Muscle of leg (tissue), 11 donors: ENCODE data around the gene EMILIN2. TPM values are rescaled to one million over a fixed set of nuclear protein-coding genes. Genes with fewer than 3 reads are reported as not detected.

Experiments
- DNase-seq: peaks from one replicate; pipeline ENCODE4 v3.0.0; 2013
- H3K27ac ChIP-seq: one replicate; pipeline ENCODE4 v1.5.1; 2013; ENCODE audit warnings: mild to moderate bottlenecking, low read length, control low read depth
- H3K27me3 ChIP-seq: one replicate; pipeline ENCODE4 v1.6.1; 2013; ENCODE audit warnings: low read length; ENCODE audit not compliant: control insufficient read depth, insufficient read depth
- H3K36me3 ChIP-seq: one replicate; pipeline ENCODE4 v1.6.1; 2013; ENCODE audit warnings: low read length; ENCODE audit not compliant: control insufficient read depth, insufficient read depth
- H3K4me1 ChIP-seq: one replicate; pipeline ENCODE4 v1.6.1; 2013; ENCODE audit warnings: low read length; ENCODE audit not compliant: control insufficient read depth, insufficient read depth
- H3K4me3 ChIP-seq: one replicate; pipeline ENCODE4 v1.5.1; 2013; ENCODE audit warnings: low read length, control low read depth
- H3K9me3 ChIP-seq: replicated peaks from 2 replicates; pipeline ENCODE4 v1.6.1; 2013; ENCODE audit warnings: low read depth, low read length; ENCODE audit not compliant: control insufficient read depth
- WGBS: methylation state at CpG from one replicate; pipeline ENCODE4 v1.1.5; 2013; ENCODE audit warnings: missing lambda C conversion rate; ENCODE audit not compliant: insufficient coverage; 5-methylcytosine and 5-hydroxymethylcytosine counted together
- polyA plus RNA-seq, 8 donors: library from polyadenylated mRNA; unstranded; fragments of 120-200 nt; gene quantifications; one replicate each; pipeline versions ENCODE4 v1.2.1 to v1.2.3, GENCODE V29; 2013; ENCODE audit warnings: inconsistent platforms in 1 of 8, low replicate concordance in 1 of 8; ENCODE audit not compliant: insufficient read length in 8 of 8, insufficient read depth in 1 of 8
- total RNA-seq: library from RNA; stranded (reverse); fragments of 120-200 nt; gene quantifications from one replicate; pipeline ENCODE4 v1.2.4, GENCODE V29; 2013

EMILIN2 gene
- total and polyA plus RNA-seq, 9 donors = 23.0 to 46.7 (median 30.2) TPM

- Histone ChIP-seq H3K36me3 (peaks cover 22% of the 10 kb centered on the region), H3K9me3 (no peaks in the 10 kb centered on the region), H3K27ac (no peak overlapping the region), H3K4me1 (no peaks in the 10 kb centered on the region), H3K4me3 (no peak overlapping the region), H3K27me3 (no peaks in the 10 kb centered on the region)
- DNase-seq = no peak
- WGBS = 95% methylated on average over 5 of the region's 7 CpGs
Measured at GRCh38 chr18:2939317-2939716, 92.5 kb downstream of the EMILIN2 start.

DNA sequence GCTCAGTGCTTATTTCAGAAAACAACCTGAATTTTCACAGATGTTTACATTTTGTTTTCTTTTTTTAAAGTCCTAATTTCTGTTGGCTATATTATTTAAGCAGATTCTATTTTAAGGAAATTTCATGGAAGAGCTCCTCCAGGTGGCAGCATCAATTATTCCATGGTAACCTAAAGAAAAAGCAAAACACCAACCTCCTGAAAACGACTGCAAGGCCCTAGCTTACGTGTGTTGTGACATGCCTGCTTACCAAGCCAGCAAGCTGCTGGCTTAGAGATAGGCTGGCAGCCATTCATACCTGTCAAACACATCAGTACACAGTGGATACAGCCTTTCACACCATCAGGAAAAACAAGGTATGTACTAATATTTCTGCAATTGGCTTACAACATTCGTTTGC is 101.2 kb downstream of the EMILIN2 start:
- Histone ChIP-seq H3K9me3 (no peaks in the 10 kb centered on the region), H3K4me1 (no peaks in the 10 kb centered on the region), H3K27ac (peak overlapping the region; percentile 69), H3K36me3 (peaks cover 17% of the 10 kb centered on the region), H3K4me3 (no peak overlapping the region), H3K27me3 (no peaks in the 10 kb centered on the region)
- 8% methylated on average over 2 of the region's 3 CpGs for WGBS
- DNase-seq = peak; percentile 79

GRCh38 chr18:2952605-2953004 is 105.8 kb downstream of the EMILIN2 start:
- no peaks in the 10 kb centered on the region for H3K9me3 ChIP-seq
- DNase-seq = no peak
- no CpG with 5 or more reads among the region's 2 CpGs for WGBS

GRCh38 chr18:2953935-2954653 is 107.3 kb downstream of the EMILIN2 start:
- Histone ChIP-seq H3K4me1 (no peaks in the 10 kb centered on the region), H3K27me3 (no peaks in the 10 kb centered on the region), H3K36me3 (peaks cover 25% of the 10 kb centered on the region), H3K27ac (no peak overlapping the region), H3K4me3 (no peak overlapping the region), H3K9me3 (no peaks in the 10 kb centered on the region)
- DNase-seq = no peak
- WGBS = no CpG with 5 or more reads among the region's 6 CpGs

More at GRCh38 chr18:2952605-2953004, 105.8 kb downstream of the EMILIN2 start:
- Histone ChIP-seq H3K27ac (no peak overlapping the region), H3K27me3 (no peaks in the 10 kb centered on the region), H3K4me1 (no peaks in the 10 kb centered on the region), H3K36me3 (peaks cover 25% of the 10 kb centered on the region), H3K4me3 (no peak overlapping the region)

GRCh38 chr18:2954869-2955645 is 108.3 kb downstream of the EMILIN2 start:
- Histone ChIP-seq H3K9me3 (no peaks in the 10 kb centered on the region), H3K36me3 (peaks cover 25% of the 10 kb centered on the region), H3K27ac (no peak overlapping the region), H3K27me3 (no peaks in the 10 kb centered on the region), H3K4me1 (no peaks in the 10 kb centered on the region), H3K4me3 (no peak overlapping the region)
- no peak for DNase-seq
- 96% methylated on average over 4 of the region's 12 CpGs for WGBS

- Histone ChIP-seq H3K4me1 (no peaks in the 10 kb centered on the region), H3K36me3 (peaks cover 16% of the 10 kb centered on the region), H3K4me3 (no peak overlapping the region), H3K9me3 (no peaks in the 10 kb centered on the region), H3K27ac (no peak overlapping the region), H3K27me3 (no peaks in the 10 kb centered on the region)
- WGBS = 94% methylated on average over 3 of the region's 7 CpGs
- no peak for DNase-seq
Measured at GRCh38 chr18:2956056-2956455, 109.2 kb downstream of the EMILIN2 start.

DNA sequence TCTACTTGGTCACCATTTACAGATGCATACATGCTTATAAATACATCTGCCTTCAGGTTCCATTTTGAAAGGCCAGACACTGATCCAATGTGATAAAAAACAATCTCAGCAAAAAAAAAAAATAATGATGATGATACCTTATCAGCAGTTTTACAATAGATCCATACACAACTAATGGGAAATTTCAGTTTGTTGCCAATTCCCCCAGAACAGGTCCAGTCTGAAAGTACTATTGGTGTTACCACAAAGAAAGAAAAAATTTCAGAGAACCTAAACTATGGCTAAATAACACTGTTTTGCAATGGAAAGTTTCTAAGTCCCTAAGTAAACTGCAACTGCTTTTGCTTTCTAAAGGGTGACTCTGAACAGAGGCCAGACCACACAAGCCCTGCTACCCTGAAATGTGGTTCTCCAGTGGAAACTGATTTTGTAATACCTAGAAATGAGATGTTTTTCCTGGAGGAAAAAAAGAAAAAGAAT is 112.1 kb downstream of the EMILIN2 start:
- no peaks in the 10 kb centered on the region for H3K27me3 ChIP-seq
- no peaks in the 10 kb centered on the region for H3K9me3 ChIP-seq
- H3K27ac ChIP-seq = no peak overlapping the region
- H3K36me3 ChIP-seq = peaks cover 7% of the 10 kb centered on the region
- no peak overlapping the region for H3K4me3 ChIP-seq
- peak; percentile 48 for DNase-seq
- peaks cover 6% of the 10 kb centered on the region for H3K4me1 ChIP-seq

DNA sequence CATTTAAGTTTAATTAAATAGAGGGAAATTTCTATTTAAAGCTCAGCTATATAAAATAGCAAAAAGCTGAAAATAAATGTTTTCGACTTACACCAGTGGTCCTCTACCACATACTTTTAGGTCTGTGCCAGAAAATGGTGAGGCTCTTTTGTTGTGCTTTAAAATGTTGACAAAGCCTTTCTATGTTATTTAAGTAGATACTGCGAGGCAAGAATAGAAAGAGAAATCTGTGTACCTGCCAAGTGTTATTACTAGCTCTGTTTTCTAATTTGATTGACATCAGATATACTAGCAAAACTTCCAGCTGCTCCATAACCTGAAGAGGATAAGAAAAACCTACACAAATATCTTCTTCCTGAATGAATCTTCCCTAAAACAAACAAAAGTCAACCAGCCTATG is 112.5 kb downstream of the EMILIN2 start:
- DNase-seq = no peak
- H3K36me3 ChIP-seq = peaks cover 2% of the 10 kb centered on the region
- H3K9me3 ChIP-seq = no peaks in the 10 kb centered on the region
- no peak overlapping the region for H3K4me3 ChIP-seq
- peaks cover 6% of the 10 kb centered on the region for H3K4me1 ChIP-seq
- no peaks in the 10 kb centered on the region for H3K27me3 ChIP-seq
- peak overlapping the region; percentile 23 for H3K27ac ChIP-seq
- WGBS = no CpG with 5 or more reads among the region's 2 CpGs

- WGBS = 83% methylated on average over 4 of the region's 7 CpGs
- Histone ChIP-seq H3K27ac (peak overlapping the region; percentile 66), H3K27me3 (no peaks in the 10 kb centered on the region), H3K4me3 (no peak overlapping the region), H3K36me3 (no peaks in the 10 kb centered on the region), H3K9me3 (no peaks in the 10 kb centered on the region), H3K4me1 (peaks cover 6% of the 10 kb centered on the region)
- DNase-seq = peak; percentile 45
Measured at GRCh38 chr18:2960983-2961696, 114.3 kb downstream of the EMILIN2 start.

- no peaks in the 10 kb centered on the region for H3K27me3 ChIP-seq
- no peaks in the 10 kb centered on the region for H3K36me3 ChIP-seq
- H3K9me3 ChIP-seq = no peaks in the 10 kb centered on the region
- WGBS = 0% methylated on average over 1 of the region's 4 CpGs
- DNase-seq = peak; percentile 56
- H3K27ac ChIP-seq = peak overlapping the region; percentile 66
- peaks cover 6% of the 10 kb centered on the region for H3K4me1 ChIP-seq
- H3K4me3 ChIP-seq = no peak overlapping the region
Measured at GRCh38 chr18:2961821-2962220, 115.0 kb downstream of the EMILIN2 start.
